Transverse colon (tissue), 4 donors: ENCODE measurements around the gene TAAR5. TPM values are rescaled to one million over a fixed set of nuclear protein-coding genes. Genes with fewer than 3 reads are reported as not detected.

Source experiments
- DNase-seq: peaks from one replicate; pipeline ENCODE4 v3.0.0-alpha.2; 2019
- H3K27ac ChIP-seq, 4 donors: fragments of 200-600 bp; sonication (generic); 2 replicates each; pipeline ENCODE4 v1.5.1; 2016 to 2018; ENCODE audit warnings: inconsistent platforms in 4 of 4
- H3K27me3 ChIP-seq: fragments of 200-600 bp; sonication (generic); 2 replicates; pipeline ENCODE4 v1.5.1; 2017; ENCODE audit warnings: inconsistent platforms
- H3K36me3 ChIP-seq, 4 donors: fragments of 200-600 bp; sonication (generic); 2 replicates each; pipeline ENCODE4 v1.5.1; 2017 to 2019; ENCODE audit warnings: inconsistent platforms in 4 of 4
- H3K4me1 ChIP-seq, 4 donors: fragments of 200-600 bp; sonication (generic); 2 replicates each; pipeline ENCODE4 v1.5.1; 2017 to 2020; ENCODE audit warnings: inconsistent platforms in 4 of 4
- H3K4me3 ChIP-seq, 4 donors: fragments of 200-600 bp; sonication (generic); 1 replicate in 1 of 4; 2 replicates in 3 of 4; pipeline versions ENCODE4 v1.5.1 to v1.6.1; 2017 to 2019; ENCODE audit warnings: inconsistent platforms in 4 of 4
- H3K9me3 ChIP-seq, 2 donors: fragments of 200-600 bp; sonication (generic); 2 replicates each; pipeline ENCODE4 v1.5.1; 2017 to 2019; ENCODE audit warnings: inconsistent platforms in 2 of 2
- EP300 ChIP-seq: sonication (generic); formaldehyde crosslinking; IDR thresholded peaks from one replicate; pipeline ENCODE4 v1.6.1; 2017; ENCODE audit warnings: antibody characterized with exemption, low read depth
- POLR2A ChIP-seq: fragments of 450-650 bp; IDR thresholded peaks from one replicate; pipeline ENCODE4 v1.6.1; 2016; ENCODE audit warnings: antibody characterized with exemption, mild to moderate bottlenecking, moderate library complexity
- POLR2AphosphoS5 ChIP-seq, 3 donors: sonication (generic); formaldehyde crosslinking; IDR thresholded peaks; one replicate each; pipeline ENCODE4 v1.6.1; 2016; ENCODE audit warnings: antibody characterized with exemption in 3 of 3
- WGBS, 2 donors: methylation state at CpG; one replicate each; pipeline ENCODE4 v1.1.5; 2018; ENCODE audit warnings: low coverage in 1 of 2; 5-methylcytosine and 5-hydroxymethylcytosine counted together
- in situ Hi-C, 4 donors: fragments of 200-750 bp; cut with MboI; loops; one replicate each; pipeline versions ENCODE4 v1.15.0 to v1.15.1; 2017; ENCODE audit warnings: low sequenced_read_pairs in 3 of 4, low pct_ligation_motif_present in 1 of 4, low pct_unique_long_range_greater_than_20kb in 1 of 4
- intact Hi-C: fragments of 100-400 bp; cut with DNase I; formaldehyde crosslinking; loops from one replicate; pipeline ENCODE4 v1.15.1; 2023; ENCODE audit warnings: low total_unique reads
- total RNA-seq, 4 donors: library from RNA; depleted of rRNA; stranded (reverse); fragments of >200 nt; gene quantifications; one replicate each; pipeline ENCODE4 v1.1.0, GENCODE V29; 2016
- TF ChIP-seq, protein P1 (sequence below), 5 experiments: fragments of 200-600 bp in 3 of 5; fragments of 450-650 bp in 2 of 5; sonication (generic) in 3 of 5; IDR thresholded peaks; 1 replicate in 2 of 5; 2 replicates in 3 of 5; pipeline ENCODE4 v1.5.1; 2016 to 2017; ENCODE audit warnings: antibody characterized with exemption in 5 of 5, inconsistent platforms in 3 of 5, mild to moderate bottlenecking in 2 of 5, moderate library complexity in 1 of 5

The TAAR5 gene
- total RNA-seq, 4 donors from 2014 or later = not detected

DNA sequence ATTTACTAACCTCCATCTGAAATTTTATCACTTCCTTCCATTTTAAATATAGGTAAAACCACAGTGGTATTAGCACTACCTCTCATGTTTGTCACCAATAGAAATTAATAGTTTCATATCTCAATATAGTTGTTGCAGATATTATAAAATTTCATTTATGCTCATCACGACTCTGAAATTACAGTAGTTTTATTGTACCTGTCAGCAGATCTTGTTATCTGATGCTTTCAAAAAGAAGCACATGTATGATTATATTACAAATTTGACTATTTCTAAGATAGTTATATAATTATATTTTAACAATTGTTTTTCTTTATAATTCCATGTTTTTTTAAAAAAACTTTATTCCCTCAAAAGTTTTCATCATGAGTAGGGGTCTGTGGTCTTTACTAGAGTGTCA lies 4.8 kb downstream of the TAAR5 start:
- 50 to 61% methylated on average over 1 of the region's 1 CpG for WGBS, 2 donors
- TF ChIP-seq POLR2AphosphoS5 (IDR thresholded peaks at IDR 0.05) (no peak), POLR2A (no peak), EP300 (no peak)
- TF ChIP-seq, protein P1, sequence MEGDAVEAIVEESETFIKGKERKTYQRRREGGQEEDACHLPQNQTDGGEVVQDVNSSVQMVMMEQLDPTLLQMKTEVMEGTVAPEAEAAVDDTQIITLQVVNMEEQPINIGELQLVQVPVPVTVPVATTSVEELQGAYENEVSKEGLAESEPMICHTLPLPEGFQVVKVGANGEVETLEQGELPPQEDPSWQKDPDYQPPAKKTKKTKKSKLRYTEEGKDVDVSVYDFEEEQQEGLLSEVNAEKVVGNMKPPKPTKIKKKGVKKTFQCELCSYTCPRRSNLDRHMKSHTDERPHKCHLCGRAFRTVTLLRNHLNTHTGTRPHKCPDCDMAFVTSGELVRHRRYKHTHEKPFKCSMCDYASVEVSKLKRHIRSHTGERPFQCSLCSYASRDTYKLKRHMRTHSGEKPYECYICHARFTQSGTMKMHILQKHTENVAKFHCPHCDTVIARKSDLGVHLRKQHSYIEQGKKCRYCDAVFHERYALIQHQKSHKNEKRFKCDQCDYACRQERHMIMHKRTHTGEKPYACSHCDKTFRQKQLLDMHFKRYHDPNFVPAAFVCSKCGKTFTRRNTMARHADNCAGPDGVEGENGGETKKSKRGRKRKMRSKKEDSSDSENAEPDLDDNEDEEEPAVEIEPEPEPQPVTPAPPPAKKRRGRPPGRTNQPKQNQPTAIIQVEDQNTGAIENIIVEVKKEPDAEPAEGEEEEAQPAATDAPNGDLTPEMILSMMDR (IDR thresholded peaks at IDR 0.05) = no peak
- no peaks in the 10 kb centered on the region for H3K36me3 ChIP-seq
- intact Hi-C loops = no loop called here
- no peak overlapping the region for H3K4me3 ChIP-seq
- no peaks in the 10 kb centered on the region for H3K9me3 ChIP-seq
- in situ Hi-C loops = no loop called here
- no peak overlapping the region for H3K27ac ChIP-seq
- H3K27me3 ChIP-seq = no peaks in the 10 kb centered on the region
- no peak for DNase-seq
- H3K4me1 ChIP-seq = no peaks in the 10 kb centered on the region

DNA sequence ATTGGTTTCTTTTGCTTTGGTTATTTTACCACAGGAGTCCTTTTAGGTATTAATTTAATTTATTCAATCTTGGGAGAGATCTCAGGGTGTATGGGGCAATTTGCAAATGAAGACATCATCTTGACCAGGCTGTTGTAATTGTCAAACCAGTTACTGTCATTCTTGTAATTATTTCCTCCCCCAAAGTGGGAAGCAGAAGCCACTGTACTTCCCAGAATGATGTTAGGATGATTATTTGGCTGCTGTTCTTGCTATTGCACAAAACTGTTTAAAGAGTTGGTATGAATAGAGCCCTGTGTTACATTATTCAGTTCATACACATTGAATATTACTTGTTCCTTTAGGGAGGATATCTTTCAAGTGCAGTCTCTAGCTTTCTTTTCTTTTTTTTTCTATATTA lies 17.8 kb downstream of the TAAR5 start:
- no peak overlapping the region for H3K4me3 ChIP-seq
- intact Hi-C loops = no loop called here

DNA sequence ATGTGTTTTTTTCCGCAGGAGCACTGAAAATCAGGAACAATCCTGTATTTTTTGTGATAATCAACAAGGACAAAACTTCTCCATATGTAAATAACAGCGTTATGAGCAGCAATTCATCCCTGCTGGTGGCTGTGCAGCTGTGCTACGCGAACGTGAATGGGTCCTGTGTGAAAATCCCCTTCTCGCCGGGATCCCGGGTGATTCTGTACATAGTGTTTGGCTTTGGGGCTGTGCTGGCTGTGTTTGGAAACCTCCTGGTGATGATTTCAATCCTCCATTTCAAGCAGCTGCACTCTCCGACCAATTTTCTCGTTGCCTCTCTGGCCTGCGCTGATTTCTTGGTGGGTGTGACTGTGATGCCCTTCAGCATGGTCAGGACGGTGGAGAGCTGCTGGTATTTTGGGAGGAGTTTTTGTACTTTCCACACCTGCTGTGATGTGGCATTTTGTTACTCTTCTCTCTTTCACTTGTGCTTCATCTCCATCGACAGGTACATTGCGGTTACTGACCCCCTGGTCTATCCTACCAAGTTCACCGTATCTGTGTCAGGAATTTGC lies 19.2 kb downstream of the TAAR5 start, which contains the start of gene TAAR6:
TAAR6 (plus strand) TSS at position 102 of the 557 bp plus-strand sequence; CDS start at position 102, 0 bp downstream.
- in situ Hi-C loops = no loop called here
- Histone ChIP-seq H3K27me3 (peaks cover 7% of the 10 kb centered on the region), H3K9me3 (no peaks in the 10 kb centered on the region), H3K4me1 (no peaks in the 10 kb centered on the region), H3K36me3 (no peaks in the 10 kb centered on the region), H3K4me3 (no peak within 1 kb of the TSS), H3K27ac (no peak within 1 kb of the TSS)
- no peak for DNase-seq
- intact Hi-C loops = no loop called here
- TF ChIP-seq POLR2A (no peak), EP300 (no peak), POLR2AphosphoS5 (IDR thresholded peaks at IDR 0.05) (no peak)
- TF ChIP-seq, protein P1 (IDR thresholded peaks at IDR 0.05) = no peak
- 77 to 82% methylated on average over 14 to 15 of the region's 15 CpGs for WGBS, 2 donors

More for the DNA sequence above, 17.8 kb downstream of the TAAR5 start:
- H3K9me3 ChIP-seq = no peaks in the 10 kb centered on the region
- no peaks in the 10 kb centered on the region for H3K4me1 ChIP-seq
- in situ Hi-C loops = no loop called here
- H3K27ac ChIP-seq = no peak overlapping the region
- no peaks in the 10 kb centered on the region for H3K36me3 ChIP-seq
- H3K27me3 ChIP-seq = peaks cover 7% of the 10 kb centered on the region
- TF ChIP-seq POLR2A = no peak
- TF ChIP-seq POLR2AphosphoS5 (IDR thresholded peaks at IDR 0.05) = no peak
- no peak for TF ChIP-seq EP300
- TF ChIP-seq, protein P1 (IDR thresholded peaks at IDR 0.05) = no peak
- no peak for DNase-seq

DNA sequence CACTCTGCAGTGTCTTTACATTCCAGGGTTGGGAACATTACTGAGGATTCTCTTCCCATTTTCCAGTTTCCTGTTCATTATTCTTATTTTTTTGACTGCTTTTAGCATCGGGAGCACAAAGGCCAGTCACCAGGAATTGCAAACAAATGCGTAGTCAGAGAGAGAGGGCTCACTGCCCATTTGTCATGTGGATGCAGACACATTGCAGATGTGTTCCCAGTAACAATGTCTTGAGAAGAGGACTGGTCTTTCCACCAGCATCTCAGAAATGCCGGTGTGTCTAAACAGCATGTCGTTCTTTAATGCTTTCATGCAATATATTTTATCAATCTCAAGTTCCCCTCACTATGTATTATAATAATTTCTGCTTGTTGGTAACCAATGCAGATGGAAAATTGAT lies 20.4 kb downstream of the TAAR5 start:
- intact Hi-C loops (no loop called here), in situ Hi-C loops (no loop called here)
- WGBS, 2 donors = 48 to 58% methylated on average over 4 of the region's 4 CpGs

More for the DNA sequence above, 20.4 kb downstream of the TAAR5 start:
- no peaks in the 10 kb centered on the region for H3K4me1 ChIP-seq
- H3K27me3 ChIP-seq = peaks cover 7% of the 10 kb centered on the region
- TF ChIP-seq POLR2A (no peak), EP300 (no peak), POLR2AphosphoS5 (IDR thresholded peaks at IDR 0.05) (no peak)
- TF ChIP-seq, protein P1 (IDR thresholded peaks at IDR 0.05) = no peak
- no peaks in the 10 kb centered on the region for H3K36me3 ChIP-seq
- H3K9me3 ChIP-seq = no peaks in the 10 kb centered on the region
- no peak for DNase-seq
- H3K4me3 ChIP-seq = no peak overlapping the region
- no peak overlapping the region for H3K27ac ChIP-seq
